ENCODE data around the gene CCDC158.

- no peak for TF ChIP-seq EZH2phosphoT487 (conservative IDR thresholded peaks at IDR 0.05; ENCODE audit: low read length)
- TF ChIP-seq CTCF (IDR thresholded peaks at IDR 0.05; ENCODE audit: insufficient read depth, low read length, poor library complexity, severe bottlenecking) = no peak
Measured at GRCh38 chr4:76307660-76308014, 113.3 kb downstream of the CCDC158 start.
